GM18502 (cell line): ENCODE data around the gene ERRFI1.
A peak's percentile ranks its signal among the peaks of the same experiment; 100 is the strongest.

Experiments
- ATAC-seq: cut with Tn5 transposase; IDR thresholded peaks from one replicate; pipeline ENCODE4 v1.9.1; 2021; ENCODE audit warnings: mild to moderate bottlenecking; ENCODE audit not compliant: unreplicated experiment, poor library complexity

The ERRFI1 gene

GRCh38 chr1:8047112-8047511, 21.0 kb upstream of the ERRFI1 start:
- ATAC-seq, result no peak

GRCh38 chr1:8046391-8046790, 20.3 kb upstream of the ERRFI1 start:
- no peak for ATAC-seq

- no peak for ATAC-seq
These were observed 17.5 kb upstream of the ERRFI1 start for GRCh38 chr1:8043621-8044020.

GRCh38 chr1:8042134-8042533, 16.0 kb upstream of the ERRFI1 start:
- ATAC-seq, result no peak

GRCh38 chr1:8040586-8040985, 14.5 kb upstream of the ERRFI1 start:
- ATAC-seq, result no peak

GRCh38 chr1:8039071-8039470, 13.0 kb upstream of the ERRFI1 start:
- no peak for ATAC-seq

- no peak for ATAC-seq
These were observed 9.2 kb upstream of the ERRFI1 start for GRCh38 chr1:8035289-8035688.

- no peak for ATAC-seq
These were observed 7.2 kb upstream of the ERRFI1 start for GRCh38 chr1:8033322-8033721.

GRCh38 chr1:8032366-8032910, 6.3 kb upstream of the ERRFI1 start:
- ATAC-seq, result no peak

- no peak for ATAC-seq
These were observed 5.2 kb upstream of the ERRFI1 start for GRCh38 chr1:8031176-8031785.

GRCh38 chr1:8028571-8028910, 2.4 kb upstream of the ERRFI1 start:
- no peak for ATAC-seq

GRCh38 chr1:8027748-8028570, 1.9 kb upstream of the ERRFI1 start:
- ATAC-seq, result no peak

GRCh38 chr1:8026976-8027747, 1.1 kb upstream of the ERRFI1 start:
- ATAC-seq, result no peak

- peak; percentile 34 for ATAC-seq
These were observed 401 bp downstream of the ERRFI1 start for GRCh38 chr1:8025671-8026144.

- no peak for ATAC-seq
These were observed 943 bp downstream of the ERRFI1 start for GRCh38 chr1:8025061-8025670.

GRCh38 chr1:8024329-8024728, 1.8 kb downstream of the ERRFI1 start:
- ATAC-seq, result no peak

GRCh38 chr1:8023995-8024313, 2.2 kb downstream of the ERRFI1 start:
- no peak for ATAC-seq

GRCh38 chr1:8023287-8023994, 2.7 kb downstream of the ERRFI1 start:
- no peak for ATAC-seq

GRCh38 chr1:8022395-8023286, 3.5 kb downstream of the ERRFI1 start:
- ATAC-seq, result no peak
